Sciatic nerve (tissue), 2 donors: ENCODE measurements around the gene TUBA8. TPM values are rescaled to one million over a fixed set of nuclear protein-coding genes. Genes with fewer than 3 reads are reported as not detected.
"Not testable (repeated sequence)": the region's sequence is repeated elsewhere in the genome, so short reads cannot be mapped to it uniquely, and the experiment has no call there.

Source experiments
- ATAC-seq: fragments of 200-7000 bp; cut with Tn5 transposase; one replicate; pipeline ENCODE4 v1.9.1; 2020; ENCODE audit warnings: mild to moderate bottlenecking, moderate library complexity
- DNase-seq: peaks from one replicate; pipeline ENCODE4 v3.0.0-alpha.2; 2020; ENCODE audit warnings: low spot score
- intact Hi-C: fragments of 100-400 bp; cut with DNase I; formaldehyde crosslinking; loops from one replicate; pipeline ENCODE4 v1.14.2; 2022
- total RNA-seq: library from RNA; stranded (reverse); fragmentation: NEBNext Ultra II Directional; extraction: Animal tissue kit (Norgen Biotek cat#: 25700); gene quantifications from one replicate; pipeline ENCODE4 v1.2.1, GENCODE V29; 2021
- donor health status: DM: no; HTN: no; CAD: no.
- donor health status: DM: no; HTN: no; CAD: no.

The TUBA8 gene
- total RNA-seq, 1 donor from 2014 or later: 3.7 TPM

DNA sequence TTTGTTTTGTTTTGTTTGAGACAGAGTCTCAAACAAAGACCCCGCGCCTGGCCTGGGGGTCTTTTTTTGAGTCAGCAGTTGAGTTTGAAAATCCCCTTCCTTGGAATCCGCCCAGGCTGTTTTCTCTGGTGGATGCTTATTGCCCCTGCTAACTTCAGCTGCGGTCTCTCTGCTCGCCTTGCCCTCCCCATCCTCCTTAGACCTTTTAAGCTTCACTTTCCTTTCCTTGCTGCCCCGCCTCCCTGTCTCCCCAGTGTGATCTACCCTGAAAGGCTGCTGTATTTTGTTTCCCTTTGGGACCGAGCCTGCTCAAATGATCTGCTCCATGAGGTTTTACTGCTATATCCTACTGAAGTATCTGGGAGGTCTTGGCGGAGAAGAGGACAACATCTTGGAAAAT, 41.9 kb downstream of the TUBA8 start:
- no peak for DNase-seq
- no peak for ATAC-seq
- intact Hi-C loops: no loop called here

DNA sequence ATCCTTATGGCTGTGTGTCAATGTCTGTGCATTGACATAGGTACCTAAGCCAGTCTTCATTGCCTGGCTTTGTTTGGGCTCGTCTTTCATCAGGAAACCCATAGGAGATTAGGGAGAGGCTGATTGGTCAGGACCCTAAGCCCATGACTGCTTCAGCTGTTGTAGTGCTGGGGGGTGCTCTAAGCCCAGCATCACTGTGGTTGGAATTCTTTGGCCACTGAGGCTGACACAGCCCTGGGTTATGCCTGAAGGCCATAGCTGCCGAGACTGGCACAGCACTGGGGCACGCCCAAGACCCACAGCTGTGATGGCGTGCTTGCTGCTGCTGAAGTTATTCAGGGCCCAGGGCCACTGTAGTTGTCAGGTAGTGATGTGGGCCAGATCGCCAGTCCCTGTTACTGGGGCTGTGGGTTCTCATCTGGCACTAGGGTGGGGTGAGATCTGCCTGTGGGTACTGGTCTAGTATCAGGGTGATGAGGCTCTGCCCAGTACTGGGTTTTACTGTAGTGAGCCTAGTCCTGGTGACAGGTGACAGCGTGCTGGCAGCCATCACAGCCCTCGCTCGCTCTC, 44.3 kb downstream of the TUBA8 start:
- intact Hi-C loops: no loop called here

DNA sequence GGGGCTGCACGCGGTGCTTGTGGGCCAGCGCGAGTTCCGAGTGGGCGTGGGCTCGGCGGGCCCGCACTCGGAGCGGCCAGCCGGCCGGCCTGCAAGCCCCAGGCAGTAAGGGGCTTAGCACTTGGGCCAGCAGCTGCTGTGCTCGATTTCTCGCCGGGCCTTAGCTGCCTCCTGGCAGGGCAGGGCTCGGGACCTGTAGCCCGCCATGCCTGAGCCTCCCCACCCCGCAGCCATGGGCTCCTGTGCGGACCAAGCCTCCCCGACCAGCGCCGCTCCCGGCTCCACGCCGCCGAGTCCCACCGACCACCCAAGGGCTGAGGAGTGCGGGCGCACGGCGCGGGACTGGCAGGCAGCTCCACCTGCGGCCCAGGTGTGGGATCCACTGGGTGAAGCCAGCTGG, 44.9 kb downstream of the TUBA8 start:
- DNase-seq, ATAC-seq, intact Hi-C loops: not testable (repeated sequence)

More for the DNA sequence above, 44.3 kb downstream of the TUBA8 start:
- ATAC-seq: no peak
- DNase-seq: no peak

DNA sequence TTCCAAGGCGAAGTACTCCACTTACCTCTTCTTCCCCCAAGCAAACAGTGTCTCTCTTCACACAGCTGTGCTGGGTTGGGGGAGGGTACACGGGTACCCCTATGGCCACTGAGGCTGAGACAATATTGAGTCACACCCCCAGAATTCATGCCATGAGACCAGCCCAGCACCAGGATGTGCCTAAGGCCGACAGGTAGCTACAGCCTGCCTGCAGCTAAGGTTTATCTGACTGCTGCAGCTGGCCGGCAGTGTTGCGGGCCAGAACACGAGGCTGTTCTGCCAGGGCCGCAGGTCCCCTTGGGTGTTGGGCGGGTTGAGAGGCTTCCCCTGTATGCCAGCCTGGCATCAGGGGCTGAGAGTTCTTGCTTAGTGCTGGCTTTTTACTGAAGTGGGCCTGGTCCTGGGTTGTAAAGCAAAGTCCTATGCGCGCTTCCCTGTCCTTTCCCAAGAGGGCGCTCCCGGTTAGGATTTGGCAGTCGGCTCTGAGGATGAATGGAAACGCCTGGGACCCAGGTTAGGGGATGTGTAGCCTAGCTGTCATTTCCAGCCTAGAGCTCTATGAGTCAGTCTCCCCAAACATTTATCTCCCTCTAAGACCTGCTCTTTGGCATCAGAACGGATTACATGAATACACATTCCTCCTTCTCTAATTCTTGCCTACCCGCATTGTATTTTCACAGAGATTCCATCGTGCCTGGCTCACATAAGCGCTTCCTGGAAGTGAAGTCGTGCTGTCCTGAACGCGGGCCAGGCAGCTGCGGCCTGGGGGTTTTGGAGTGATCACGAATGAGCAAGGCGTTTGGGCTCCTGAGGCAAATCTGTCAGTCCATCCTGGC, 46.5 kb downstream of the TUBA8 start:
- DNase-seq (peak; percentile 80), ATAC-seq (peak; percentile 88)
- intact Hi-C loops: no loop called here

DNA sequence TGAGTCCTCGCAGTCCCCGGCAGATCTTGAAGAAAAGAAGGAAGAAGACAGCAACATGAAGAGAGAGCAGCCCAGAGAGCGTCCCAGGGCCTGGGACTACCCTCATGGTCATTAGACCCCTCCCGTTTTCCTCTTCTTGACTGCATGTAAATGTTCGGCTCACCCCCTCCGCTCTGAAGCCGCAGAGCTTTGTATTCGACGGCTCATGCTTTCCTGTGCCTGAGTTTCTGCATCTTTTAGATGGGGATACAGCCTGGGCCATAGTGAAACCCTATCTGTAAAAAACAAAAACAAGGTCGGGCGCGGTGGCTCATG, 47.1 kb downstream of the TUBA8 start:
- intact Hi-C loops: no loop called here

DNA sequence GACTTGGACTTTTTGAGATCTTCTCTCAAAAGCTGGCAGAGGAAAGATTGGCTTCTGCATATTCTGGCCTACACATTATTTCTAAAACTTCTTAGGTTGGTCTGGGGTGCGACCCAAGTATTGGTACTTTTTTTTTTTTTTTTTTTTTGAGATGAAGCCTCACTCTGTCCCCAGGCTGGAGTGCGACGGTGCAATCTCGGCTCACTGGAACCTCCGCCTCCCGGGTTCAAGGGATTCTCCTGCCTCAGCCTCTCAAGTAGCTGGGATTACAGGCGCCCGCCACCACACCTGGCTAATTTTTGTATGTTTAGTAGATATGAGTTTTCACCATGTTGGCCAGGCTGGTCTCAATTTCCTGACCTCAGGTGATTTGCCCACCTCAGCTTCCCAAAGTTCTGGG, 50.0 kb downstream of the TUBA8 start:
- ATAC-seq, intact Hi-C loops, DNase-seq: not testable (repeated sequence)

More for the DNA sequence above, 47.1 kb downstream of the TUBA8 start:
- ATAC-seq: no peak
- no peak for DNase-seq

DNA sequence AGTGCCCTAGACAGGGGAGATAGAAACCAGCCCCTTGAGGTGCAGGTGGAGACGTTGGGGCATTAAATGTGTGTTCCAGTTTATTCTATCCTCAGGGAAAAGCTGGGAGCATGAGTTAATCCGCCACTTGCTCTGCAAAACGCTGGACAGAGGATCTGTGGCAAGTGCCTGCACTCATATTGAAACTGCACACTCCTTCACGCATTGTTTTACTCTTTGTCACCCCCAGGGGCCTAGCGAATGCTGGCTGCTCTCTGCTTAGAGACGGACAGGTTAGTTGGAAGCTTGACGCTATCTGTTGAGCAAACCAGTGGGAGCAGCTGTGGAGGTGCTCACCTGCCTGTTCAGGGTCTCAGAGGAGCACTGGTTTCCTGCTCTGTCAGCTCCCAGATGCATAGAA, 53.2 kb downstream of the TUBA8 start:
- ATAC-seq, DNase-seq, intact Hi-C loops: not testable (repeated sequence)

DNA sequence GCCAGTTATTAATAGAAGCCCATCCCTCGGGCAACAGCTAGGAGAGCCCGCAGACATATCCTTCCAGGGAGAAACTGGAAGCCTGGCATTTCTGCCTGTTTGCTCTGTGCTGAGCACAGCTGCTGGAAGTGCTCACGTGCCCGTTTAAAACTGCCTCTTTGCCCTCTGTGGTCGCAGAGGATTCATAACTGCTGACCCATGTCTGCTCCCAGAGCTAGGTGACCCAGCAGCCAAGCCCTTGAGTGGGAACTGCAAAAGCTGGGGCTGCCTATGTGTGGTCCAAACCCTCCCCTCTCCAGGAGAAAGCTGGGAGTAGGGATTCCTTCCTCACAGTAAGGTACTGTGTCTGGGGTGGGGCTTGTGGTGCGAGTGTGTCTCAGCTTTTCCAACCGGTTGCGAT, 54.0 kb downstream of the TUBA8 start:
- ATAC-seq: peak; percentile 38
- intact Hi-C loops, DNase-seq: not testable (repeated sequence)

DNA sequence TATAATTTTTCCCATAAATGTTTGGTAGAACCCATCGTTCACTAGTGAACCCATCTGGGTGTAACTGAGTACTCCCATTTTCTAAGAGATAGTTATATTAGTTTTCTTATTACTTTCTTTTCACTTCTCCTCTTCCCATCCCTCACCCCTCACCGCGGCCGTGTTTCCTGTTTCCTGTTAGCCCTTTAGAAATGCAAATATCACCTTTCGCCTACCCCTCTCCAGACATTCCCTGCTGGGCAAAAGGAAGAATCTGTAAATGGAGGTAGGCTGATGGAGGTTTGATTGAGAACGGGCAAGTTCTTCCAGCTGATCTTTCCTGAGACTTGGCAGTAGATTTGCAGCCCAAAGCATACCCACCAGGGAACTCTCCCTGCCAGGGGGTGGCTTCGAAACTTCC, 54.7 kb downstream of the TUBA8 start:
- intact Hi-C loops, ATAC-seq, DNase-seq: not testable (repeated sequence)

DNA sequence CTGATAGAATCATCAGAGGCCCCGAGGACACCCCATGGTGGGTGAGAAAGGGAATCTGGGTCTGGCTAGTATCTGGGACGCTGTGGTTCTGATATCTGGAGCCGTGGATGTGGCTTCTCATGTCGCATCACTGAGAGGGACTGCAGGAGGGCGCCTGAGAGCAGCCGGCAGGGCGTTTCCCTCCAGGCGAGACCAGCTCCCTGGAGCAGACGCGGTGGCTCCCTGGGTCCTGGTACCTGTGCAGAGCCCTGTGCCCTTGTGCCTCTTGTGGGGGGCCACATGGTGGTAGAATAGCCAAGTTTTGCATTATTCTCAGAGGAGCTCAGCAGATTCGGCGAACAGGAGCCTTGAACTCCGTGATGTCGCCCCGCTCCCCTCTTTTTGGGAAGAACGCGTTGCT, 59.7 kb downstream of the TUBA8 start:
- DNase-seq, ATAC-seq, intact Hi-C loops: not testable (repeated sequence)

DNA sequence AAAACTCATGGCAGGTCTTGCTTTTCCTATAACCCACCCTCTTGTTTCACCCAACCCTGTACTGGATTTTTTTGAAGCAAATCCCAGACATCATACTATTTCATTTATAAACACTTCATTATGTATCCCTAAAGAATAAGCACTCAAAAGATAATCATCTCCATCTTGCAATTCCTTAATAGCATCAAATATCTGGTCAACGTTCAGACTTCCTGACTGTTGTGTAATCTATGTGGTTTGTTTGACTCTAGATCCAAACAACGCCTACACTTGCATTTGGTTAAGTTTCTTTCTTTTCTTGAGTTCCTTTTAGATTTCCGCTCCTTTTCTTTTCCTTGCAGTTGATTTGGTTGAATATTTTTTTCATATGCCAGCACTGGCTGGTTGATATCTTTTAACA, 61.6 kb downstream of the TUBA8 start:
- DNase-seq, intact Hi-C loops, ATAC-seq: not testable (repeated sequence)

DNA sequence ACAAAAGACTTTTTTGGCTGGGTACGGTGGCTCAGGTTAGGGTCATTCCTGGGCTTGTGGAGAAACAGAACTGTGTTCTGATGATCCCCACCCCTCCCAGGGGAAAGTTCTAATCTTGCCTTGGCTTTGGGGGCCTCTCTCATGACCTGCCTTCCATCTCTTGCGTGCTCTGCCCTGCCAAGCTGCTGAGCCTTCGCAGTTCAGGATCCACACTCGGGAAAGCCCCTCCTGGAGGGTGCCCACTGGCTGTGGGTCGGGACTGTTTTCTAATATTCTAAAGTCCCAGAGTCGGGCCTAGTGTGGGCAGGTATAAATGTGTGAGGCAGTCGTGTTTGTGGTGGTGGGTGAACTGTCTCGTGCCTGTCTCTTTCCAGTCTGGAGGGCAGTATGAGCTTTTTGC, 62.2 kb downstream of the TUBA8 start:
- intact Hi-C loops, DNase-seq: not testable (repeated sequence)

DNA sequence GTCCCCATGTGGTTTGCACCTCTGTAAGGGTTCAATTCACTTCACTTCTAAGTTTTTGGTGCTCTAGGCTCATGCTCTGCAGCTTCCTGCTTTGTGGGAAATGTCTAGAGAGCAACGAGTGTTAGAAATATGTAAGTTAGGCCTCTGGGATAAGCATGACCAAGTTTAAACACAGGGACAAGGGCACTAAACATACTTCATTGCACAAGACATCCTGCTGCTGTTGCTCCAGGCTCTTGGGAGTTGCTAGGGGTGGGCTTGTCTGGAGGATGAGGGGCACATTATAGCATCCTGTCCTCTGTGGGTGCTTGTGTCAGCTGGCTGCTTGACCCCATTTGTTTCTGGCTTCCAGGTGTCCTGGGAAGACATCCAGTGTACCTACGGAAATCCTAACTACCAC, 62.8 kb downstream of the TUBA8 start:
- DNase-seq, intact Hi-C loops, ATAC-seq: not testable (repeated sequence)

More for the DNA sequence above, 62.2 kb downstream of the TUBA8 start:
- not testable (repeated sequence) for ATAC-seq

Other genes with a start within 250 kb of the TUBA8 start
- gene MICAL3, start 86.2 kb upstream of the TUBA8 start, total RNA-seq: 131 TPM
- gene PEX26, start 32.8 kb upstream of the TUBA8 start, total RNA-seq: 25.9 TPM
- 5.2 TPM for gene USP18, start 39.4 kb downstream of the TUBA8 start, total RNA-seq